GM12878 (cell line): ENCODE results near the gene PHOX2B. TPM values are rescaled to one million over a fixed set of nuclear protein-coding genes. Genes with fewer than 3 reads are reported as not detected.

Experiments used
- ATAC-seq: fragments of 200-7000 bp; cut with Tn5 transposase; 3 replicates; pipeline ENCODE4 v1.9.1; 2020; ENCODE audit warnings: mild to moderate bottlenecking, moderate library complexity
- BruUV-seq: library from RNA; stranded (reverse); fragments of 400-500 nt; replicated peaks from 2 replicates; lab custom pipeline; 2021; lab: Mats Ljungman, UMichigan
- CTCF ChIA-PET: fragments of 300-600 bp; sonication (Branson Sonifier 250); formaldehyde crosslinking; extraction: SDS; loops from one replicate; lab custom pipeline; 2021; ENCODE audit warnings: inconsistent platforms; lab: Yijun Ruan, JAX
- POLR2A ChIA-PET: fragments of 350-600 bp; formaldehyde crosslinking; extraction: SDS; loops from one replicate; lab custom pipeline; 2021; ENCODE audit warnings: inconsistent platforms; lab: Charles Lee
- RAD21 ChIA-PET: fragments of 300-600 bp; sonication (Branson Sonifier 250); formaldehyde crosslinking; loops from one replicate; lab custom pipeline; 2023; ENCODE audit warnings: antibody characterized with exemption; ENCODE audit not compliant: unreplicated experiment; lab: Charles Lee
- SMC1A ChIA-PET: fragments of 300-600 bp; sonication (Branson Sonifier 250); formaldehyde crosslinking; loops from one replicate; lab custom pipeline; 2023; ENCODE audit not compliant: unreplicated experiment, uncharacterized antibody; lab: Charles Lee
- DNase-seq: peaks from one replicate; pipeline ENCODE4 v3.0.0-alpha.2; 2011; ENCODE audit warnings: low read depth, low spot score
- FAIRE-seq: peaks from 3 replicates; lab custom pipeline; 2011; peaks lifted over from hg19 to GRCh38; lab: Jason Lieb, UNC
- H2AFZ ChIP-seq: 2 replicates; pipeline ENCODE4 v1.6.0; 2011; ENCODE audit warnings: low read depth, low read length, control low read depth; ENCODE audit not compliant: control insufficient read depth
- H3K27ac ChIP-seq: 2 replicates; pipeline ENCODE4 v1.5.1; 2011; ENCODE audit warnings: control low read depth; ENCODE audit not compliant: control insufficient read depth, insufficient read depth
- H3K27me3 ChIP-seq, 2 experiments: replicated peaks in 1 of 2; 2 replicates each; pipeline versions ENCODE4 v1.6.0 to v1.6.1; 2011; ENCODE audit warnings: low read length in 1 of 2; ENCODE audit not compliant: control insufficient read depth in 2 of 2, insufficient read depth in 2 of 2
- H3K36me3 ChIP-seq, 2 experiments: 2 replicates each; pipeline ENCODE4 v1.5.1; 2011; ENCODE audit warnings: low read length in 1 of 2; ENCODE audit not compliant: control insufficient read depth in 2 of 2, insufficient read depth in 2 of 2
- H3K4me1 ChIP-seq: 2 replicates; pipeline ENCODE4 v1.6.1; 2011; ENCODE audit warnings: mild to moderate bottlenecking, low read length, moderate library complexity, mixed read lengths; ENCODE audit not compliant: control insufficient read depth, insufficient read depth
- H3K4me2 ChIP-seq: 2 replicates; pipeline ENCODE4 v1.6.0; 2011; ENCODE audit warnings: control low read depth; ENCODE audit not compliant: control insufficient read depth, insufficient read depth
- H3K4me3 ChIP-seq: fragments of 200-600 bp; sonication (generic); 2 replicates; pipeline ENCODE4 v1.5.1; 2016
- H3K79me2 ChIP-seq: 2 replicates; pipeline ENCODE4 v1.6.0; 2011; ENCODE audit warnings: low read length; ENCODE audit not compliant: control insufficient read depth, insufficient read depth
- H3K9ac ChIP-seq: 2 replicates; pipeline ENCODE4 v1.8.0; 2011; ENCODE audit warnings: low read length, control low read depth, mixed read lengths; ENCODE audit not compliant: control insufficient read depth, insufficient read depth
- H3K9me3 ChIP-seq: replicated peaks from 3 replicates; pipeline ENCODE4 v1.5.1; 2011; ENCODE audit warnings: mild to moderate bottlenecking, low read length; ENCODE audit not compliant: control insufficient read depth, insufficient read depth
- H4K20me1 ChIP-seq: 2 replicates; pipeline ENCODE4 v1.6.0; 2011; ENCODE audit not compliant: control insufficient read depth, insufficient read depth
- EZH2 ChIP-seq: IDR thresholded peaks from 2 replicates; pipeline ENCODE4 v1.6.1; 2012; ENCODE audit warnings: low read depth, mild to moderate bottlenecking, control low read depth, inconsistent platforms, low read length, borderline replicate concordance; ENCODE audit not compliant: control insufficient read depth
- HDAC2 ChIP-seq: fragments of 200-600 bp; sonication (generic); IDR thresholded peaks from 2 replicates; pipeline ENCODE4 v1.6.1; 2017
- IRF5 ChIP-seq: fragments of 450-650 bp; IDR thresholded peaks from 2 replicates; pipeline ENCODE4 v1.6.1; 2017; ENCODE audit warnings: borderline replicate concordance
- MTA2 ChIP-seq: fragments of 450-650 bp; IDR thresholded peaks from 2 replicates; pipeline ENCODE4 v1.6.1; 2016; ENCODE audit warnings: low read depth, mild to moderate bottlenecking, moderate library complexity
- PAX8 ChIP-seq: fragments of 450-650 bp; IDR thresholded peaks from 2 replicates; pipeline ENCODE4 v1.6.1; 2017; ENCODE audit warnings: mild to moderate bottlenecking, moderate library complexity
- POLR2AphosphoS2 ChIP-seq: IDR thresholded peaks from 2 replicates; pipeline ENCODE4 v1.6.1; 2011; ENCODE audit warnings: low read depth, mild to moderate bottlenecking, low read length, improper control_type of control experiment, moderate library complexity
- PRDM15 ChIP-seq: fragments of 450-650 bp; formaldehyde crosslinking; IDR thresholded peaks from 2 replicates; pipeline ENCODE4 v1.4.0; 2020; ENCODE audit warnings: mild to moderate bottlenecking, moderate library complexity
- RFX5 ChIP-seq: IDR thresholded peaks from 2 replicates; pipeline ENCODE4 v1.6.1; 2011; ENCODE audit warnings: low read depth, low read length, improper control_type of control experiment
- SP1 ChIP-seq: IDR thresholded peaks from one replicate; pipeline ENCODE4 v1.6.1; 2011; ENCODE audit warnings: low read depth, low read length
- SPI1 ChIP-seq: IDR thresholded peaks from 2 replicates; pipeline ENCODE4 v1.6.1; 2011; ENCODE audit warnings: low read depth, mild to moderate bottlenecking, low read length, moderate library complexity, borderline replicate concordance; ENCODE audit not compliant: insufficient read depth
- SUPT20H ChIP-seq: IDR thresholded peaks from 2 replicates; pipeline ENCODE4 v1.6.1; 2011; ENCODE audit warnings: low read depth, mild to moderate bottlenecking, low read length, moderate library complexity, borderline replicate concordance; ENCODE audit not compliant: control insufficient read depth
- TAF1 ChIP-seq: IDR thresholded peaks from 2 replicates; pipeline ENCODE4 v1.6.1; 2011; ENCODE audit warnings: mild to moderate bottlenecking, low read depth, low read length, borderline replicate concordance
- ZBTB4 ChIP-seq: fragments of 450-650 bp; formaldehyde crosslinking; IDR thresholded peaks from 2 replicates; pipeline ENCODE4 v1.4.0; 2022; ENCODE audit warnings: mild to moderate bottlenecking, moderate library complexity
- WGBS: methylation state at CpG from one replicate; pipeline ENCODE4 v1.1.6; 2016; ENCODE audit warnings: low lambda C conversion rate; ENCODE audit not compliant: insufficient replicate concordance, insufficient coverage; ENCODE audit errors: missing lambda C conversion rate; 5-methylcytosine and 5-hydroxymethylcytosine counted together
- in situ Hi-C: fragments of 300-500 bp; cut with MboI; formaldehyde crosslinking; loops from 9 replicates; pipeline ENCODE4 v1.14.3; 2018; ENCODE audit warnings: mixed read lengths
- intact Hi-C: fragments of 100-400 bp; cut with micrococcal nuclease; formaldehyde crosslinking; loops from one replicate; pipeline ENCODE4 v1.14.2; 2022; ENCODE audit not compliant: unreplicated experiment
- polyA plus RNA-seq, 11 experiments: library from polyadenylated mRNA; depleted of rRNA in 4 of 11; unstranded in 6 of 11; stranded (reverse) in 5 of 11; fragments of >200 nt; fragmentation: Nextera tagmentation in 4 of 11; fragmentation: Illumina TruSeq in 1 of 11; extraction: Ambion mirVana in 4 of 11; extraction: Trizol in 1 of 11; gene quantifications; 1 replicate in 1 of 11; 2 replicates in 10 of 11; pipeline versions ENCODE4 v1.2.1 to v1.2.3, GENCODE V29; 2011 to 2016; ENCODE audit warnings: inconsistent platforms in 2 of 11, missing spikeins in 2 of 11, low read depth in 1 of 11
- total RNA-seq, 4 experiments: library from RNA; depleted of rRNA in 3 of 4; stranded (reverse); fragments of >200 nt in 3 of 4; fragmentation: Illumina TruSeq in 1 of 4; extraction: Trizol in 1 of 4; gene quantifications; 2 replicates each; pipeline versions ENCODE4 v1.2.1 to v1.2.3, GENCODE V29; 2013 to 2021
- TF ChIP-seq, protein P1 (sequence below): IDR thresholded peaks from 2 replicates; pipeline ENCODE4 v1.6.1; 2011; ENCODE audit warnings: borderline replicate concordance, low read depth, mild to moderate bottlenecking, moderate library complexity, low read length; ENCODE audit not compliant: insufficient read depth, poor library complexity, severe bottlenecking

PHOX2B gene
- total and polyA plus RNA-seq, 10 of the 15 experiments (the other 5 are each of a cell fraction or from before 2014, with no cell fraction given): not detected

GRCh38 chr4:41745292-41746024 lies 3.1 kb downstream of the PHOX2B start:
- 69% methylated on average over 40 of the region's 54 CpGs for WGBS
- H3K9ac ChIP-seq: no peak overlapping the region
- H3K9me3 ChIP-seq: peaks cover 1% of the 10 kb centered on the region; the same call in 1 of the 3 replicates
- H3K36me3 ChIP-seq: no peaks in the 10 kb centered on the region
- ChIA-PET RAD21 (no interaction called here), SMC1A (no interaction called here), CTCF (no interaction called here), POLR2A (no interaction called here)
- H3K4me3 ChIP-seq: no peak overlapping the region
- no peaks in the 10 kb centered on the region for H4K20me1 ChIP-seq
- FAIRE-seq (no peak), ATAC-seq (no peak), DNase-seq (no peak)
- BruUV-seq: no TSS peak
- H3K27me3 ChIP-seq: peaks cover 4 to 27% of the 10 kb centered on the region in 2 experiments
- no peak overlapping the region for H3K4me2 ChIP-seq
- H3K4me1 ChIP-seq: no peaks in the 10 kb centered on the region
- H2AFZ ChIP-seq: no peak overlapping the region
- no peak overlapping the region for H3K27ac ChIP-seq
- in situ Hi-C loops: no loop called here
- no peaks in the 10 kb centered on the region for H3K79me2 ChIP-seq
- intact Hi-C loops: no loop called here
- no peak for TF ChIP-seq ZBTB4 (CRISPR knock-in tag)
- no peak for TF ChIP-seq POLR2AphosphoS2
- no peak for TF ChIP-seq RFX5
- no peak for TF ChIP-seq MTA2
- no peak for TF ChIP-seq PAX8
- TF ChIP-seq SP1: no peak
- TF ChIP-seq IRF5: no peak
- no peak for TF ChIP-seq TAF1
- no peak for TF ChIP-seq EZH2
- TF ChIP-seq, protein P1, sequence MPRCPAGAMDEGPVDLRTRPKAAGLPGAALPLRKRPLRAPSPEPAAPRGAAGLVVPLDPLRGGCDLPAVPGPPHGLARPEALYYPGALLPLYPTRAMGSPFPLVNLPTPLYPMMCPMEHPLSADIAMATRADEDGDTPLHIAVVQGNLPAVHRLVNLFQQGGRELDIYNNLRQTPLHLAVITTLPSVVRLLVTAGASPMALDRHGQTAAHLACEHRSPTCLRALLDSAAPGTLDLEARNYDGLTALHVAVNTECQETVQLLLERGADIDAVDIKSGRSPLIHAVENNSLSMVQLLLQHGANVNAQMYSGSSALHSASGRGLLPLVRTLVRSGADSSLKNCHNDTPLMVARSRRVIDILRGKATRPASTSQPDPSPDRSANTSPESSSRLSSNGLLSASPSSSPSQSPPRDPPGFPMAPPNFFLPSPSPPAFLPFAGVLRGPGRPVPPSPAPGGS: no peak
- TF ChIP-seq PRDM15: no peak
- no peak for TF ChIP-seq SUPT20H
- no peak for TF ChIP-seq SPI1
- TF ChIP-seq HDAC2: no peak
